Type B pancreatic cell (in vitro differentiated cells): ENCODE data around the gene TRMT2A. TPM values are rescaled to one million over a fixed set of nuclear protein-coding genes. Genes with fewer than 3 reads are reported as not detected.

Source experiments
- DNase-seq: peaks from one replicate; pipeline ENCODE4 v3.0.0; 2021; ENCODE audit warnings: mixed read lengths; ENCODE audit not compliant: unreplicated experiment; ENCODE audit errors: extremely low spot score
- H3K27ac Mint-ChIP-seq: 2 replicates; pipeline ENCODE4 v1.8.0; 2021; ENCODE audit warnings: mild to moderate bottlenecking, mixed read lengths
- H3K27me3 Mint-ChIP-seq: 2 replicates; pipeline ENCODE4 v1.8.0; 2021; ENCODE audit warnings: mixed read lengths
- H3K36me3 Mint-ChIP-seq: 2 replicates; pipeline ENCODE4 v1.8.0; 2021; ENCODE audit warnings: mixed read lengths
- H3K4me1 Mint-ChIP-seq: one replicate; pipeline ENCODE4 v1.8.0; 2021; ENCODE audit warnings: mixed read lengths; ENCODE audit not compliant: unreplicated experiment
- H3K4me3 Mint-ChIP-seq: 2 replicates; pipeline ENCODE4 v1.8.0; 2021; ENCODE audit warnings: mild to moderate bottlenecking, mixed read lengths
- H3K9me3 Mint-ChIP-seq: 2 replicates; pipeline ENCODE4 v1.8.0; 2021; ENCODE audit warnings: mixed read lengths
- CTCF ChIP-seq: fragments of 200-600 bp; sonication (generic); conservative IDR thresholded peaks from 2 replicates; pipeline ENCODE4 v1.5.0; 2021; ENCODE audit warnings: antibody characterized with exemption, mild to moderate bottlenecking
- total RNA-seq: library from RNA; stranded (reverse); gene quantifications from 2 replicates; pipeline ENCODE4 v1.2.1, GENCODE V29; 2021; ENCODE audit warnings: low replicate concordance

Gene TRMT2A
- total RNA-seq, 1 donor from 2014 or later, result 64.8 TPM

GRCh38 chr22:20156611-20157429 lies 39.8 kb upstream of the TRMT2A start:
- H3K9me3 Mint-ChIP-seq, result no peaks in the 10 kb centered on the region
- TF ChIP-seq CTCF, result peak; percentile 99
- no peaks in the 10 kb centered on the region for H3K36me3 Mint-ChIP-seq
- H3K27me3 Mint-ChIP-seq, result no peaks in the 10 kb centered on the region
- DNase-seq, result peak; percentile 93
- no peak overlapping the region for H3K4me3 Mint-ChIP-seq
- H3K4me1 Mint-ChIP-seq, result peaks cover 8% of the 10 kb centered on the region
- no peak overlapping the region for H3K27ac Mint-ChIP-seq

GRCh38 chr22:20156042-20156389 lies 39.0 kb upstream of the TRMT2A start:
- Mint-ChIP-seq H3K4me3 (no peak overlapping the region), H3K9me3 (no peaks in the 10 kb centered on the region), H3K36me3 (no peaks in the 10 kb centered on the region), H3K27ac (no peak overlapping the region), H3K27me3 (no peaks in the 10 kb centered on the region), H3K4me1 (peaks cover 8% of the 10 kb centered on the region)
- DNase-seq, result no peak
- TF ChIP-seq CTCF, result no peak

GRCh38 chr22:20155330-20156041 lies 38.5 kb upstream of the TRMT2A start:
- no peak for DNase-seq
- Mint-ChIP-seq H3K27me3 (no peaks in the 10 kb centered on the region), H3K36me3 (no peaks in the 10 kb centered on the region), H3K4me1 (peaks cover 8% of the 10 kb centered on the region), H3K9me3 (no peaks in the 10 kb centered on the region), H3K27ac (no peak overlapping the region), H3K4me3 (no peak overlapping the region)
- TF ChIP-seq CTCF, result no peak

- TF ChIP-seq CTCF, result peak; percentile 43
- Mint-ChIP-seq H3K9me3 (no peaks in the 10 kb centered on the region), H3K4me3 (no peak overlapping the region), H3K36me3 (no peaks in the 10 kb centered on the region), H3K4me1 (peaks cover 8% of the 10 kb centered on the region), H3K27me3 (no peaks in the 10 kb centered on the region), H3K27ac (no peak overlapping the region)
- DNase-seq, result no peak
Observed at GRCh38 chr22:20154602-20155187, 37.7 kb upstream of the TRMT2A start.

- Mint-ChIP-seq H3K4me1 (peaks cover 8% of the 10 kb centered on the region), H3K4me3 (no peak overlapping the region), H3K27me3 (no peaks in the 10 kb centered on the region), H3K27ac (no peak overlapping the region), H3K36me3 (no peaks in the 10 kb centered on the region), H3K9me3 (no peaks in the 10 kb centered on the region)
- no peak for DNase-seq
- peak; percentile 37 for TF ChIP-seq CTCF
Observed at GRCh38 chr22:20153945-20154344, 36.9 kb upstream of the TRMT2A start.
